Esophagus (tissue), 2 donors: ENCODE data around the gene PDCD2. TPM values are rescaled to one million over a fixed set of nuclear protein-coding genes. Genes with fewer than 3 reads are reported as not detected.
A peak's percentile ranks its signal among the peaks of the same experiment; 100 is the strongest.

Experiments
- H3K27ac ChIP-seq, 2 donors: one replicate each; pipeline ENCODE4 v1.5.1; 2013; ENCODE audit warnings: low read depth in 2 of 2, mild to moderate bottlenecking in 2 of 2, inconsistent platforms in 1 of 2, low read length in 1 of 2, moderate library complexity in 1 of 2
- H3K27me3 ChIP-seq, 2 donors: one replicate each; pipeline ENCODE4 v1.6.1; 2013; ENCODE audit warnings: low read length in 2 of 2, control low read depth in 1 of 2, mild to moderate bottlenecking in 1 of 2; ENCODE audit not compliant: insufficient read depth in 2 of 2, control insufficient read depth in 1 of 2
- H3K36me3 ChIP-seq, 2 donors: one replicate each; pipeline ENCODE4 v1.6.1; 2013; ENCODE audit warnings: low read length in 1 of 2; ENCODE audit not compliant: control insufficient read depth in 2 of 2, insufficient read depth in 2 of 2
- H3K4me1 ChIP-seq, 2 donors: one replicate each; pipeline ENCODE4 v1.6.1; 2013; ENCODE audit warnings: low read length in 1 of 2; ENCODE audit not compliant: control insufficient read depth in 2 of 2, insufficient read depth in 2 of 2
- H3K4me3 ChIP-seq, 2 donors: one replicate each; pipeline ENCODE4 v1.5.1; 2013; ENCODE audit warnings: low read length in 2 of 2, mild to moderate bottlenecking in 2 of 2, low read depth in 1 of 2, moderate library complexity in 1 of 2
- H3K9me3 ChIP-seq, 2 donors: one replicate each; pipeline ENCODE4 v1.6.1; 2013; ENCODE audit warnings: mild to moderate bottlenecking in 2 of 2, low read depth in 1 of 2, low read length in 1 of 2, moderate library complexity in 1 of 2; ENCODE audit not compliant: control insufficient read depth in 2 of 2, insufficient read depth in 1 of 2
- WGBS, 2 donors: extraction: QIAGEN DNeasy Blood & Tissue Kit; methylation state at CpG; one replicate each; pipeline ENCODE4 v1.1.7; 2013; 5-methylcytosine and 5-hydroxymethylcytosine counted together
- polyA plus RNA-seq, 2 donors: library from polyadenylated mRNA; stranded (reverse); fragments of 200-250 nt; gene quantifications; one replicate each; pipeline ENCODE4 v1.2.3, GENCODE V29; 2013
- donor health status: healthy with polysubstance abuse.
- donor health status: Bipolar disorder and iron deficiency.

PDCD2 gene
- polyA plus RNA-seq, 2 donors: 41.3 to 45.1 TPM

DNA sequence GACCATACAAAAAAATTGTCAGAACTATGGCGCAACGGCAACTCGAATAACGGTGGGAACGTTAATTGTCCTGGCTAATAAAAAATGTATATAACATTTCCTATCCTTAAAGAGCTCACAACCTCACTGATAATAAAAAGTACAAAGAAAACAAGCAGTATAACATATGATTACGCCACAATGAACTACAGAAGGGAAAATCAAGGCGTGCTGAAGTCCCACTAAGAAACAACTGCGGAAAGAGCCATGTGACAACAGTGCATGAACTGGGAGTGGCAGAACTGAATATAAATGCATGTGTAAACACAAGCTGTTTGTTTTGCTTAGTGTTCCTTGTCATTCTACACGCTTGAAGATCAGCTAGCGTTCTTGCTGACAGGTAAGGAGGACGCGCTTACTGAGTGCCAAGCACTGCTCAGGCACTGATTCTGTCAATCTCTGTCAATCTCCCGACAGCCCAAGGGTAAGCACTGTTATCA lies 30.9 kb downstream of the PDCD2 start:
- Histone ChIP-seq H3K36me3 (no peaks in the 10 kb centered on the region), H3K9me3 (no peaks in the 10 kb centered on the region), H3K4me1 (peaks cover 0 to 2% of the 10 kb centered on the region in 2 donors), H3K4me3 (peak overlapping the region; percentile 79 to 98), H3K27ac (peak overlapping the region; percentile 91 to 99), H3K27me3 (no peaks in the 10 kb centered on the region)
- 0 to 1% methylated on average over 13 of the region's 13 CpGs for WGBS, 2 donors

DNA sequence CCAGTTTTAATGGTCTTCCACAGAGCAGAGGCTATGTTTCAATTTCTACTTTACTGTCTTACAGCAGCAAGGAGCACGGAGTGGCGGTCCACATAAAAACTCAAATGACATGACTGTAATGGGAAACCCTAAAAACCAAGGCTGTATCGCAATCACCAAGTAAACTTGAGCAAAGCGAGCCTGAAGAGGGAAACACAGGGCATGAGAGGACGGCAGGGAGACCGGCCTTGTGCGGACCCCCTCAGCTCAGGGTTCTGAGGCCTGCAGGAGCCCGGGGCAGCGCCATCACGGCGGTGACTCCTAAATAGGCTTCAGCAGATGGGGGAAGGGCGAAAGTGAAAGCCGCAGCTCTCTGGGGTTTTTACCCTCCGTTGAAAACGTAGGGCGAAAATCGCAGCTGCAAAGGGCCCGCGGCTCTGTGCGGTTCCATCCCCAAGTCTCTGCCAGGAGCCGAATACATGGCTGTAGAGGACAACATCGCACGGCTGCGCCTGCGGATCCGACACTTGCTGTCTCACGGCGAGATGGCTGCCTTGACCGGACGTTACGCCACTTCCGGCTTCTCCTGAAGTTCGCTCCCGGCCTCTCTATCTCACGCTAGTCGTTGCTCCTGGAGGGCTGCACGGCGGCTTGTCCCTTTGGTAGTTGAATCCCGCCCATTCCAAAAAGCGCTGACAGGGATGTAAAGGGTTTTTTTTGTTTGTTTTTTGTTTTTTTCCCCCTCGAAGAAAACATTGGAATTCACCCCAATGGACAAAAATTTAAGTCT lies 31.5 kb downstream of the PDCD2 start, which contains the start of gene PSMB1:
Gene PSMB1, minus strand, starts transcription at position 543 of the 769 bp plus-strand sequence. Its CDS starts 65 bp downstream, at position 478.
- Histone ChIP-seq H3K4me3 (peak within 1 kb of the TSS; percentile 94 to 98), H3K27ac (peak within 1 kb of the TSS; percentile 91 to 99), H3K9me3 (no peaks in the 10 kb centered on the region), H3K36me3 (no peaks in the 10 kb centered on the region), H3K4me1 (peaks cover 0 to 2% of the 10 kb centered on the region in 2 donors), H3K27me3 (no peaks in the 10 kb centered on the region)
- 0% methylated on average over 41 of the region's 41 CpGs for WGBS, 2 donors

DNA sequence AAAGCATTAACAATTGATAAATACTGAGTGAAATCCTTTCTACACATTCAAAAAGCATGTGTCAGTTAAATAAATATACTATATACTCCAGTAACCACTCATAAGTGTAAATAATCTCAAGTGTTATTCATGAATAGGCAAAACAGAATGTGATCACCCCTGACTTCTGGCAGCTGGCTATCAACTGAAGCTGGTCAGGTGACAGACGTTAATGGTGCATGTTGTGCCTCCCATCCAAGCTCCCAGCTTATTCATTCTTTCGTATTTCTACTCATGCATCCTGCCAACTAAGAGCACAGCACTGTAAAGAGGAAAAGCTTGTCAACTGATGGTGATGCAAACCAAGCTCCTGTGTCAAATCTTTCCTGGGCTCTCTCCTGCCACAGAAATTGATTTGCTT lies 39.0 kb downstream of the PDCD2 start:
- whole genome bisulfite sequencing, 2 donors: 19 to 32% methylated on average over 2 of the region's 2 CpGs
- H3K36me3 ChIP-seq: peaks cover 8 to 9% of the 10 kb centered on the region in 2 donors

DNA sequence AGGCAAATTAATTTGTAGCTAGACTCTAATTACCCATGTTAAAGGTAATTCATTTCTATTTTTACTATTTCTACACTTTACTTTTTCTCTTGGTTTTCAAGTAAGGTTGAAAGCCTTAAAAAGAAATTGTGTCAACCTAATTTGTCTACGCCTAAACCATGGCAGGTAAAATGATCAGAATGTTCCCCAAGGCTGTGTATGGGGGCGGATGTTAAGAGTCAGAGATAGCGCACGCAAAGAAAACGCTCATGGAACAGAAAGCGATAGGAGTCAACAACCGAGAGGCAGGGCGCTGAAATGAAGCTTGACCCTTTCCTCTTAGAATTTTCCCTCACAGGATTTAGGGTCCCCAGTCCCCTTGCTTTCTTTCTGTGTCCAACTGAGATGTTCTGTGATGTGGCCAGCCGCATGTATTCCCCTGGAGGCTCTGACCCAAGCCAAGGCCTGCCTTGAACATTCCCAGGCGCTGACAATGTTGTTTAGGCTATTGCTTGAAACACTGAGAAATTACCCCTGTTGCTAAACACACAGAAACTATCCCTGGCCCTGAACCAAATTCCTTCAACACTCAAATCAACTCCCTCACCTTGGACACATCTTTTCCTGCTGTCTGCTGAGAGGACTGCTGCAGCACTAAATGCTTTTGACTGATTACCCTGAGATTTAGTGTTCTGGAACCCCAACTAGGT lies 42.3 kb downstream of the PDCD2 start:
- Histone ChIP-seq H3K27me3 (no peaks in the 10 kb centered on the region), H3K27ac (no peak overlapping the region), H3K4me3 (no peak overlapping the region), H3K9me3 (no peaks in the 10 kb centered on the region), H3K36me3 (peaks cover 8 to 16% of the 10 kb centered on the region in 2 donors), H3K4me1 (no peaks in the 10 kb centered on the region)
- WGBS, 2 donors: 82 to 90% methylated on average over 10 of the region's 10 CpGs

More for the DNA sequence above, 39.0 kb downstream of the PDCD2 start:
- Histone ChIP-seq H3K4me3 (no peak overlapping the region), H3K27me3 (no peaks in the 10 kb centered on the region), H3K4me1 (no peaks in the 10 kb centered on the region), H3K27ac (no peak overlapping the region), H3K9me3 (no peaks in the 10 kb centered on the region)

DNA sequence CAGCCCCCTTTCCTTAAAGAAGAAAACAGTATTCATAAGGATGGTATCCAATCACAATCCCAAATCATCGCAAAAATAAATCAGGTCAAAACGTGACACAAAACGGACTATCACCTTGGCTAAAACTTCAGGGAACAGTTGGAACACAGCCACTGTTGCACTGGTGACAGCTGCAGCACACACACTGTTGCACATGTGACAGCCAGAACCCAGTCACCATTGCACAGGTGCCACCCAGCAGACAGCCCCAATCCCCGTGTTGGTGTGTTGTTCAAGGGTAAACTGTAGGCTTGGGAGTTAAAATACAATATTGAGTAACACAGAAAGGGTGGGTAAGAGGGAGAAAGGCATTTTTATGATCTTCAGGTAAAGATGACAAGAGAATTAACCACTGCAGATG lies 47.1 kb downstream of the PDCD2 start:
- Histone ChIP-seq H3K27ac (no peak overlapping the region), H3K4me1 (no peaks in the 10 kb centered on the region), H3K9me3 (no peaks in the 10 kb centered on the region), H3K27me3 (no peaks in the 10 kb centered on the region), H3K36me3 (peaks cover 15 to 26% of the 10 kb centered on the region in 2 donors), H3K4me3 (no peak overlapping the region)
- WGBS, 2 donors: 82 to 87% methylated on average over 4 of the region's 4 CpGs

DNA sequence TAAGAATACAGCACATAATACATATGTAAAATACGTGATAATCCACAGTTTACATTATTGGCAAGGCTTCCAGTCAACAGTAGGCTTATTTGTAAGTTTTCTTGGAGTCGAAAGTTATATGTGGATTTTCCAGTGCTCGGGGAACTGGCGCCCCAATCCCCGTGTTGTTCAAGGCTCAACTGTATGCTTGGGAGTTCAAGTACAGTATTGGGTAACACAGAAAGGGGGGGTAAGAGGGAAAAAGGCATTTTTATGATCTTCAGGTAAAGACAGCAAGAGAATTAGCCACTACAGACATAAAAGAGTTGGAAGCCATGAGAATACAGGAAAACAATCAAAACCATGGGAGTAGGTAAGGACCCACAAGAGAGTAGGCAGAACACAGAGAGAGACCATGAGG lies 47.8 kb downstream of the PDCD2 start:
- H3K27ac ChIP-seq: no peak overlapping the region
- H3K27me3 ChIP-seq: no peaks in the 10 kb centered on the region
- no peak overlapping the region for H3K4me3 ChIP-seq
- no peaks in the 10 kb centered on the region for H3K9me3 ChIP-seq
- peaks cover 13 to 22% of the 10 kb centered on the region in 2 donors for H3K36me3 ChIP-seq
- H3K4me1 ChIP-seq: no peaks in the 10 kb centered on the region
- 75 to 76% methylated on average over 5 of the region's 5 CpGs for WGBS, 2 donors

DNA sequence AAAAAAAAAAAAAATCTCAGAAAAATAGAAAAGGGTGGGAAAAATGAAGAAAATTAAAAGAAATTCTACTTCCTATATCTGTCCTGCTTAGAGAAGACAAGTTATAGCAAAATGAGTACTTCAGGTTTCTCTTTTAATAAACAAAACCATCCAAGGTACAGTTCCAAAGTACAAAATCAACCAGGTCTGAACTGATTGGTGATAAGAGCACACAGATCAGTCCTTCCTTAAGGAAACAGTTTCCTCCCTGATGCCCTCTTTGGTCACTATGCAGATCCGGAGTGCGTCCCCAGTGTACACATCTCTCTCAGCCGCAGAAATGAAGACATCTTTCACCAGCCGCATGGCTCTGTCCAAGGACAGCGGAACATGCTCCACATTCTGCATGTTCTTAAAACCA lies 49.4 kb downstream of the PDCD2 start:
- Histone ChIP-seq H3K36me3 (peaks cover 13 to 22% of the 10 kb centered on the region in 2 donors), H3K9me3 (no peaks in the 10 kb centered on the region), H3K4me1 (no peaks in the 10 kb centered on the region), H3K27ac (no peak overlapping the region), H3K4me3 (no peak overlapping the region), H3K27me3 (no peaks in the 10 kb centered on the region)
- WGBS, 2 donors: 82 to 96% methylated on average over 5 of the region's 5 CpGs

DNA sequence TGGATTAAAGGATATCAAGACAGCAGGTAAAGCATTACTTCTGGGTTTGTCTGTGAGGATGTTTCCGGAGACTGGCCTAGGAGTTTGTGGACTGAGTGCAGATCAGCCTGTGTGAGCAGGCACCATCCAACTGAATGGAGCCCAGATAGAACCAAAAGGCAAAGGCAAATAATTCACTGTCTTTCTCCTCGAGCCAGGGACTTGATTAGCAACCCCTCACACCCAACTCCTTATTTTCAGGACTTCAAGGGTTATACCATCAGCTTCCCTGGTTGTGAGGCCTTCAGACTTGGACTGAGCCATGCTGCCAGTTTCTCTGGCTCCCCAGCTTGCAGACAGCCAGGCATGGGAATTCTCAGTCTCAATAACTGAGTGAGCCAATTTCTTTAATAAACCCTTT lies 50.6 kb downstream of the PDCD2 start:
- Histone ChIP-seq H3K9me3 (no peaks in the 10 kb centered on the region), H3K27me3 (no peaks in the 10 kb centered on the region), H3K4me1 (no peaks in the 10 kb centered on the region), H3K27ac (no peak overlapping the region), H3K36me3 (peaks cover 13 to 22% of the 10 kb centered on the region in 2 donors), H3K4me3 (no peak overlapping the region)
- WGBS, 2 donors: 72 to 85% methylated on average over 2 of the region's 2 CpGs

DNA sequence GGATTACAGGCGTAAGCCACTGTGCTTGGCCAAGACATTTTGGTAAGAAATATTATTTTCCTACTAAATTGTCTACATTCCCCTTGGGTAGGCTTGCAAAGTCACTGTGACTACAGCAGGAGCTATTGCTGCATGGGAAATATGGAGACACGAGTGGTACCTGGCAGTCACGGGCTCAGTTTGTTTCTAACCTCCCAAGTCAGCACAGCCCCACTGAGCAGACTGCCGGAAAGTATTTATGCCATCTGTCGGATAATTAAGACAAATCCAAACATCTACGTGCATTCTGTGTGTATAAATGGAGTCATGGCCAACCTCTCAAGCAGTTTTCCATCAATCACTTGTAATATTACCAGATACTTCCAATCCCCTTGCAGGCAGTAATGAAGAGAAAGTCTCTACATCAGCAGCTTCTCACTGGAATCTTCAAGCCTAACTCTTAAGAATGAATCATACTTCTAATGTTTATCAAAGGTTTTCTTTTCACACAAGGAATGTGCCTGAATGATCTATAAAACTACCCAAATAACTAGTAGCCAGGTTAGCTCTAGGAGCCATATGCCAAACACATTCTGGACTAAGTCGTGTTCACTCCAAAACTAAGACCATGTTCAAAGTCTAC lies 51.5 kb downstream of the PDCD2 start:
- Histone ChIP-seq H3K36me3 (peaks cover 13 to 18% of the 10 kb centered on the region in 2 donors), H3K4me3 (no peak overlapping the region), H3K9me3 (no peaks in the 10 kb centered on the region), H3K4me1 (no peaks in the 10 kb centered on the region), H3K27me3 (no peaks in the 10 kb centered on the region), H3K27ac (no peak overlapping the region)
- 73 to 81% methylated on average over 7 of the region's 7 CpGs for WGBS, 2 donors
